ENCODE results near the gene CRYL1.

DNA sequence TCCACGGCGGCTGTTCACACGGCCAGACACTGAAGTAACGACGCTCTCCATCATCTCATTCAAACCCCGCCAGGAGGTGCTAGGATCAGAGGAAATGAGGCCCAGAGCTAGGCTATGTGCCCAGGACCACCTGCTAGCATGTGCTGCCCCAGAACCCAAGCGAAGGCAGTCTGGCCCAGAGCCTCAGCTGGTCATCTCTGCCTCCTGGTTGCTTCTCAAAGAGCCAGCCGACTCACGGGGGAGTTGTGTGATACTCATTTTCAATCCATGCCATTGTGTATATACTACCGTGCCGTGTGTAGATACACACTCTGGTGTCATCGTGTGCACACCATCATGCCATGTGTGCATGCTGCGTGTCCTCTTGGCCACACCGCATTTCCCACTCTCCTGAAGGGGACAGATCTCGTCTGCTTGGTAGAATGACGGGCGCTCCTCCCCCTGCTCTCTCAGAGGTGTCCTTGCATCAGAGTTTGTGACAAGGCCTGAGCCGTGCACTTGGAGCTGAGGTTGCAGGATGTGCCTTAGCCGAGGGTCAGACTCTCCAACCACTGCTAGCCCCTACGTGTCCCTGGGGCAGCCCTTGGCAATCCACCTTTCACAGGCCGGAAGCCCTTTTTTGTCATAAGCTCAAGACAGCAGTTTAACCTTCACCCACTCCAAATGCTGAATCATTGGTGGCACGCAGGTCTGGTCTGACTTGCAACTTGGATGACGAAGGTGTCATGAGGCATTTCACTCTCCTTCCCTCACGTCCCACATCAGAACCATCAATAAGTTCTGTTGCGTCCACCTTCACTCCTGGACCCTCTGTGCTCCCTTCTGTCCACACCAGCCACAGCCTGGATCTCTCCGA is 130.4 kb downstream of the CRYL1 start:
- TF ChIP-seq POLR2AphosphoS5 (IDR thresholded peaks at IDR 0.05; ENCODE audit: low read depth, low read length) (no peak), ZNF274 (IDR thresholded peaks at IDR 0.05; ENCODE audit: low read depth, low read length) (no peak), JUND (IDR thresholded peaks at IDR 0.05) (no peak), EZH2 (IDR thresholded peaks at IDR 0.05) (no peak), POLR2A (IDR thresholded peaks at IDR 0.05; ENCODE audit: borderline replicate concordance, extremely low read depth, insufficient read depth, insufficient read length) (no peak), YY1 (IDR thresholded peaks at IDR 0.05; ENCODE audit: extremely low read depth, insufficient replicate concordance, low read depth, low read length) (no peak), CEBPB (IDR thresholded peaks at IDR 0.05; ENCODE audit: low read depth) (no peak), ELF1 (IDR thresholded peaks at IDR 0.05; ENCODE audit: borderline replicate concordance, low read depth) (no peak), EZH2phosphoT487 (IDR thresholded peaks at IDR 0.05; ENCODE audit: borderline replicate concordance) (no peak)
- TF ChIP-seq, protein P1, sequence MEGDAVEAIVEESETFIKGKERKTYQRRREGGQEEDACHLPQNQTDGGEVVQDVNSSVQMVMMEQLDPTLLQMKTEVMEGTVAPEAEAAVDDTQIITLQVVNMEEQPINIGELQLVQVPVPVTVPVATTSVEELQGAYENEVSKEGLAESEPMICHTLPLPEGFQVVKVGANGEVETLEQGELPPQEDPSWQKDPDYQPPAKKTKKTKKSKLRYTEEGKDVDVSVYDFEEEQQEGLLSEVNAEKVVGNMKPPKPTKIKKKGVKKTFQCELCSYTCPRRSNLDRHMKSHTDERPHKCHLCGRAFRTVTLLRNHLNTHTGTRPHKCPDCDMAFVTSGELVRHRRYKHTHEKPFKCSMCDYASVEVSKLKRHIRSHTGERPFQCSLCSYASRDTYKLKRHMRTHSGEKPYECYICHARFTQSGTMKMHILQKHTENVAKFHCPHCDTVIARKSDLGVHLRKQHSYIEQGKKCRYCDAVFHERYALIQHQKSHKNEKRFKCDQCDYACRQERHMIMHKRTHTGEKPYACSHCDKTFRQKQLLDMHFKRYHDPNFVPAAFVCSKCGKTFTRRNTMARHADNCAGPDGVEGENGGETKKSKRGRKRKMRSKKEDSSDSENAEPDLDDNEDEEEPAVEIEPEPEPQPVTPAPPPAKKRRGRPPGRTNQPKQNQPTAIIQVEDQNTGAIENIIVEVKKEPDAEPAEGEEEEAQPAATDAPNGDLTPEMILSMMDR (IDR thresholded peaks at IDR 0.05 in 2 of 3, conservative IDR thresholded peaks at IDR 0.05 in 1 of 3; ENCODE audit: borderline replicate concordance in 1 of 3, insufficient read depth in 1 of 3, low read depth in 2 of 3, low read length in 2 of 3), result no peak
- TF ChIP-seq, protein P2, sequence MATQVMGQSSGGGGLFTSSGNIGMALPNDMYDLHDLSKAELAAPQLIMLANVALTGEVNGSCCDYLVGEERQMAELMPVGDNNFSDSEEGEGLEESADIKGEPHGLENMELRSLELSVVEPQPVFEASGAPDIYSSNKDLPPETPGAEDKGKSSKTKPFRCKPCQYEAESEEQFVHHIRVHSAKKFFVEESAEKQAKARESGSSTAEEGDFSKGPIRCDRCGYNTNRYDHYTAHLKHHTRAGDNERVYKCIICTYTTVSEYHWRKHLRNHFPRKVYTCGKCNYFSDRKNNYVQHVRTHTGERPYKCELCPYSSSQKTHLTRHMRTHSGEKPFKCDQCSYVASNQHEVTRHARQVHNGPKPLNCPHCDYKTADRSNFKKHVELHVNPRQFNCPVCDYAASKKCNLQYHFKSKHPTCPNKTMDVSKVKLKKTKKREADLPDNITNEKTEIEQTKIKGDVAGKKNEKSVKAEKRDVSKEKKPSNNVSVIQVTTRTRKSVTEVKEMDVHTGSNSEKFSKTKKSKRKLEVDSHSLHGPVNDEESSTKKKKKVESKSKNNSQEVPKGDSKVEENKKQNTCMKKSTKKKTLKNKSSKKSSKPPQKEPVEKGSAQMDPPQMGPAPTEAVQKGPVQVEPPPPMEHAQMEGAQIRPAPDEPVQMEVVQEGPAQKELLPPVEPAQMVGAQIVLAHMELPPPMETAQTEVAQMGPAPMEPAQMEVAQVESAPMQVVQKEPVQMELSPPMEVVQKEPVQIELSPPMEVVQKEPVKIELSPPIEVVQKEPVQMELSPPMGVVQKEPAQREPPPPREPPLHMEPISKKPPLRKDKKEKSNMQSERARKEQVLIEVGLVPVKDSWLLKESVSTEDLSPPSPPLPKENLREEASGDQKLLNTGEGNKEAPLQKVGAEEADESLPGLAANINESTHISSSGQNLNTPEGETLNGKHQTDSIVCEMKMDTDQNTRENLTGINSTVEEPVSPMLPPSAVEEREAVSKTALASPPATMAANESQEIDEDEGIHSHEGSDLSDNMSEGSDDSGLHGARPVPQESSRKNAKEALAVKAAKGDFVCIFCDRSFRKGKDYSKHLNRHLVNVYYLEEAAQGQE (IDR thresholded peaks at IDR 0.05; ENCODE audit: low read depth), result no peak

Data from HCT116 (cell line).